ENCODE measurements around the gene ARHGAP26.

ARHGAP26 gene

GRCh38 chr5:142815469-142815868, 45.3 kb downstream of the ARHGAP26 start:
- DNase-seq = no peak

GRCh38 chr5:142816531-142817430, 46.6 kb downstream of the ARHGAP26 start:
- no peak for DNase-seq

- no peak for DNase-seq
These were observed 47.8 kb downstream of the ARHGAP26 start for GRCh38 chr5:142817949-142818431.

GRCh38 chr5:142819292-142819691, 49.1 kb downstream of the ARHGAP26 start:
- DNase-seq = no peak

GRCh38 chr5:142819825-142820224, 49.6 kb downstream of the ARHGAP26 start:
- no peak for DNase-seq

GRCh38 chr5:142820447-142820846, 50.3 kb downstream of the ARHGAP26 start:
- no peak for DNase-seq

- DNase-seq = no peak
These were observed 51.0 kb downstream of the ARHGAP26 start for GRCh38 chr5:142821034-142821732.

GRCh38 chr5:142821733-142822487, 51.7 kb downstream of the ARHGAP26 start:
- no peak for DNase-seq

- DNase-seq = no peak
These were observed 52.9 kb downstream of the ARHGAP26 start for GRCh38 chr5:142823126-142823525.

- no peak for DNase-seq
These were observed 53.6 kb downstream of the ARHGAP26 start for GRCh38 chr5:142823806-142824205.

- no peak for DNase-seq
These were observed 54.2 kb downstream of the ARHGAP26 start for GRCh38 chr5:142824391-142824790.

- DNase-seq = no peak
These were observed 55.4 kb downstream of the ARHGAP26 start for GRCh38 chr5:142825378-142826089.

- no peak for DNase-seq
These were observed 55.9 kb downstream of the ARHGAP26 start for GRCh38 chr5:142826093-142826492.

GRCh38 chr5:142826741-142827492, 56.7 kb downstream of the ARHGAP26 start:
- DNase-seq = no peak

GRCh38 chr5:142827934-142828576, 57.9 kb downstream of the ARHGAP26 start:
- DNase-seq = no peak

- DNase-seq = no peak
These were observed 58.8 kb downstream of the ARHGAP26 start for GRCh38 chr5:142828797-142829535.

GRCh38 chr5:142829801-142830220, 59.6 kb downstream of the ARHGAP26 start:
- no peak for DNase-seq

- DNase-seq = no peak
These were observed 60.2 kb downstream of the ARHGAP26 start for GRCh38 chr5:142830241-142831008.

GRCh38 chr5:142831009-142831383, 60.8 kb downstream of the ARHGAP26 start:
- DNase-seq = no peak

GRCh38 chr5:142832263-142832662, 62.1 kb downstream of the ARHGAP26 start:
- DNase-seq = no peak
